ENCODE measurements around the gene SP4.

SP4 gene

GRCh38 chr7:21476429-21476828, 48.5 kb downstream of the SP4 start:
- in situ Hi-C loops (cut with HindIII; ENCODE audit: low pct_ligation_motif_present, low sequenced_read_pairs), result no loop called here
- Histone ChIP-seq H3K27me3 (replicated peaks) (no peaks in the 10 kb centered on the region), H3K36me3 (replicated peaks) (no peaks in the 10 kb centered on the region), H3K4me3 (ENCODE audit: low read depth, low read length) (no peak overlapping the region), H3K27ac (no peak overlapping the region)
- no peak for TF ChIP-seq CTCF (IDR thresholded peaks at IDR 0.05; ENCODE audit: low read depth, low read length, missing control alignments)
- no peak for DNase-seq

GRCh38 chr7:21480693-21481403, 53.0 kb downstream of the SP4 start:
- Histone ChIP-seq H3K36me3 (replicated peaks) (no peaks in the 10 kb centered on the region), H3K27me3 (replicated peaks) (no peaks in the 10 kb centered on the region), H3K4me3 (ENCODE audit: low read depth, low read length) (no peak overlapping the region), H3K27ac (no peak overlapping the region)
- DNase-seq, result no peak
- in situ Hi-C loops (cut with HindIII; ENCODE audit: low pct_ligation_motif_present, low sequenced_read_pairs), result no loop called here
- TF ChIP-seq CTCF (IDR thresholded peaks at IDR 0.05; ENCODE audit: low read depth, low read length, missing control alignments), result no peak

GRCh38 chr7:21486511-21486910, 58.6 kb downstream of the SP4 start:
- TF ChIP-seq CTCF (IDR thresholded peaks at IDR 0.05; ENCODE audit: low read depth, low read length, missing control alignments), result no peak
- no peaks in the 10 kb centered on the region for H3K27me3 ChIP-seq (replicated peaks)
- no peak overlapping the region for H3K4me3 ChIP-seq (ENCODE audit: low read depth, low read length)
- in situ Hi-C loops (cut with HindIII; ENCODE audit: low pct_ligation_motif_present, low sequenced_read_pairs), result no loop called here
- H3K27ac ChIP-seq, result no peak overlapping the region
- no peaks in the 10 kb centered on the region for H3K36me3 ChIP-seq (replicated peaks)
- DNase-seq, result no peak

GRCh38 chr7:21495731-21496130, 67.8 kb downstream of the SP4 start:
- DNase-seq, result no peak
- H3K36me3 ChIP-seq (replicated peaks), result no peaks in the 10 kb centered on the region
- TF ChIP-seq CTCF (IDR thresholded peaks at IDR 0.05; ENCODE audit: low read depth, low read length, missing control alignments), result no peak
- in situ Hi-C loops (cut with HindIII; ENCODE audit: low pct_ligation_motif_present, low sequenced_read_pairs), result no loop called here
- no peak overlapping the region for H3K4me3 ChIP-seq (ENCODE audit: low read depth, low read length)
- no peaks in the 10 kb centered on the region for H3K27me3 ChIP-seq (replicated peaks)
- no peak overlapping the region for H3K27ac ChIP-seq

- DNase-seq, result peak; percentile 41
- no peaks in the 10 kb centered on the region for H3K36me3 ChIP-seq (replicated peaks)
- in situ Hi-C loops (cut with HindIII; ENCODE audit: low pct_ligation_motif_present, low sequenced_read_pairs), result no loop called here
- H3K27ac ChIP-seq, result no peak overlapping the region
- no peak overlapping the region for H3K4me3 ChIP-seq (ENCODE audit: low read depth, low read length)
- peak; percentile 70 for TF ChIP-seq CTCF (IDR thresholded peaks at IDR 0.05; ENCODE audit: low read depth, low read length, missing control alignments)
- no peaks in the 10 kb centered on the region for H3K27me3 ChIP-seq (replicated peaks)
Observed at GRCh38 chr7:21497072-21497471, 69.2 kb downstream of the SP4 start.
